ENCODE measurements around the gene FAM199X. TPM values are rescaled to one million over a fixed set of nuclear protein-coding genes. Genes with fewer than 3 reads are reported as not detected.

The FAM199X gene
- 9.6 TPM for polyA plus RNA-seq (2012; ENCODE audit: insufficient read depth, insufficient read length, low read depth)

- no peaks in the 10 kb centered on the region for H3K27me3 ChIP-seq
- H3K36me3 ChIP-seq = no peaks in the 10 kb centered on the region
- no peaks in the 10 kb centered on the region for H3K9me3 ChIP-seq
- TF ChIP-seq CTCF (IDR thresholded peaks at IDR 0.05; ENCODE audit: low read depth, low read length) = peak; percentile 44
- peak within 1 kb of the TSS; percentile 71 for H3K4me3 ChIP-seq (ENCODE audit: low read depth, low read length)
- H3K4me1 ChIP-seq = no peaks in the 10 kb centered on the region
- DNase-seq = peak; percentile 89
These were observed at the start of gene FAM199X for GRCh38 chrX:104165894-104166734. Gene FAM199X, plus strand, starts transcription at chrX:104166453. Its CDS starts 333 bp downstream, at chrX:104166786.

- H3K27me3 ChIP-seq = no peaks in the 10 kb centered on the region
- no peaks in the 10 kb centered on the region for H3K9me3 ChIP-seq
- no peak for DNase-seq
- no peak overlapping the region for H3K4me3 ChIP-seq (ENCODE audit: low read depth, low read length)
- no peaks in the 10 kb centered on the region for H3K4me1 ChIP-seq
- TF ChIP-seq CTCF (IDR thresholded peaks at IDR 0.05; ENCODE audit: low read depth, low read length) = no peak
- H3K36me3 ChIP-seq = no peaks in the 10 kb centered on the region
These were observed 48.5 kb upstream of the FAM199X start for GRCh38 chrX:104117759-104118158.

GRCh38 chrX:104118765-104119164 lies 47.5 kb upstream of the FAM199X start:
- no peaks in the 10 kb centered on the region for H3K27me3 ChIP-seq
- no peaks in the 10 kb centered on the region for H3K36me3 ChIP-seq
- no peak for TF ChIP-seq CTCF (IDR thresholded peaks at IDR 0.05; ENCODE audit: low read depth, low read length)
- no peak overlapping the region for H3K4me3 ChIP-seq (ENCODE audit: low read depth, low read length)
- no peak for DNase-seq
- no peaks in the 10 kb centered on the region for H3K9me3 ChIP-seq
- H3K4me1 ChIP-seq = no peaks in the 10 kb centered on the region

- H3K9me3 ChIP-seq = no peaks in the 10 kb centered on the region
- H3K36me3 ChIP-seq = no peaks in the 10 kb centered on the region
- H3K27me3 ChIP-seq = no peaks in the 10 kb centered on the region
- no peaks in the 10 kb centered on the region for H3K4me1 ChIP-seq
- H3K4me3 ChIP-seq (ENCODE audit: low read depth, low read length) = no peak overlapping the region
- DNase-seq = no peak
- TF ChIP-seq CTCF (IDR thresholded peaks at IDR 0.05; ENCODE audit: low read depth, low read length) = no peak
These were observed 43.4 kb upstream of the FAM199X start for GRCh38 chrX:104122829-104123228.

- Histone ChIP-seq H3K4me1 (no peaks in the 10 kb centered on the region), H3K9me3 (no peaks in the 10 kb centered on the region), H3K4me3 (ENCODE audit: low read depth, low read length) (no peak overlapping the region), H3K36me3 (no peaks in the 10 kb centered on the region), H3K27me3 (no peaks in the 10 kb centered on the region)
- TF ChIP-seq CTCF (IDR thresholded peaks at IDR 0.05; ENCODE audit: low read depth, low read length) = no peak
- no peak for DNase-seq
These were observed 39.4 kb upstream of the FAM199X start for GRCh38 chrX:104126856-104127255.

GRCh38 chrX:104130808-104131207 lies 35.4 kb upstream of the FAM199X start:
- Histone ChIP-seq H3K36me3 (no peaks in the 10 kb centered on the region), H3K4me1 (no peaks in the 10 kb centered on the region), H3K9me3 (no peaks in the 10 kb centered on the region), H3K4me3 (ENCODE audit: low read depth, low read length) (no peak overlapping the region), H3K27me3 (no peaks in the 10 kb centered on the region)
- TF ChIP-seq CTCF (IDR thresholded peaks at IDR 0.05; ENCODE audit: low read depth, low read length) = no peak
- no peak for DNase-seq
